Umbilical cord (tissue), 2 donors: Measurements from ENCODE around the gene PARD3. TPM values are rescaled to one million over a fixed set of nuclear protein-coding genes. Genes with fewer than 3 reads are reported as not detected.
"Not testable (repeated sequence)": the region's sequence is repeated elsewhere in the genome, so short reads cannot be mapped to it uniquely, and the experiment has no call there.

Experiments used
- DNase-seq: peaks from one replicate; pipeline ENCODE4 v3.0.0-alpha.2; 2015; ENCODE audit warnings: low spot score
- total RNA-seq: library from RNA; depleted of rRNA; stranded (reverse); fragments of >200 nt; gene quantifications from one replicate; pipeline ENCODE4 v1.2.3, GENCODE V29; 2014; ENCODE audit warnings: low replicate concordance; ENCODE audit not compliant: insufficient read depth

PARD3 gene
- total RNA-seq, 1 donor from 2014 or later, result 27.0 TPM

DNA sequence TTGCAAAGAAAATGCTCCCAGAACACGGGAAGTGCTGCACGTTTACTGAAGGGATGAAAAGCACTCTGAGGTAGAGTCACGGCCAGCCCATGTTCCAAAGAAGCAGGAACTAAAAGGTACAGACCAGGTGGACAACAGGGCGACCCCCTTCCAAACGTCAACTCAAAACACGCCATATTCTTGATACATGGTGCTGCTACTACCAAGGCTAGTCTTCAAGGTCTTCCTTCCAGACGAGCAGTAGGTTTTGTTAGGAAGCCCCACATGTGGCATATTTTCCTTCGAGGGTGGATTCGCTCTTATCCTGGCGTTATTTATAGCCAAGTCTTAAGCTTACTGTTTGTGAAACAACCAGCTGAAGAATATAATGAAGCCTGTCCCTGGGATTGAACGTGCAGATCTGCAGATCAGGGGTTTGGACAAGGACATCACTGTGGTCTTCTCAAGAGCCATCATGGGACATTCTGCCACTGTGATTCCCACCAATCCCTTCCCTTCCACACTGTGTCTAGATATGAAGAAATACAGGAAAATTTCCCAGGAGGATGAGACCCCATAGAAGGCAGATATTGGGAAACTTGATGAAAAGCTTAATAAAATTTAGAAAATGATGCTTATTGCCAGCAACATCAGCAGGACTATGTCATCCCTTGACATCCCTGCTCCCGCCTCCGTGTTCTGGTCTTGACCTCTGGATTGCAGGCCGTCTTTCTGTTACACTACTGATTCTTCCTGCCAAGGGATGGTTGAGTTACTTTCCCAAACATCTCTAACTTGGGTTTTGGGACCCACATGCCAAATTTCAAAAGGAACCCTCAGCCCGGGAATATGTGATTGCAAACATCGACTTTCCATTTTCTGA lies 734.4 kb downstream of the PARD3 start:
- DNase-seq, result no peak

DNA sequence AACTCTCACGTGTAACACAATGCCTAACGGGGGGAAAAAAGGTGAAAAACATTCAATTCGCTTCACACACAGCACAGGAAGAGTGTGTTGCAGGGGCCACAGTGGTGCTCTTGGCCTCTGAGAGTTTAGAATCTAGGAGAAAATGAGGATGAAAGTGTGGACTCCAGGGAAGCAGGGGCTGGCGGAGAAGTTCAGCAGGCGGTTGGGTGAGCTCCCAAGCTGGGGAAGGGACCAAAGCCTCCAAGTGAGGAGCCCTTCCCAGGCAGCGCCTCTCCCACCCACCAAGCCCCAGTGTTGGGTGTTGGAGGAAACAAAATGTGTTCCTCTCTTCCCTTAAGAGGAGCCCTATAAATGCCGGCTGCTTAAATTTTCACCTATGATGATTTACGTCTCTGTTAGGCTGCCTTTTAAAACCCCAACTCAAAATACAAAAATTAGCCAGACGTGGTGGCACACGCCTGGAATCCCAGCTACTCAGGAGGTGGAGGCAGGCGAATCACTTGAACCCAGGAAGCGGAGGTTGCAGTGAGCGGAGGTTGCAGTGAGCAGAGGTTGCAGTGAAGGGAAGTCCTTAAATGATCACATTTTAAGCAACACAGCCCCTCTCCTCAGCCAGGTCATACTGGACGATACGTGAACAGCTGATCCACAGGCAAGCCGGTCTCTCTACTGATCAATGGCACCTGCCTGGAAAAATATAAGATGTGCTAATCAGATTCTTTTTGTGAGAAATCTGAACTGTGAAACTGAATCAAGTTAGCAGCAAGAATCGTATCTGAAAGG lies 735.2 kb downstream of the PARD3 start:
- no peak for DNase-seq

DNA sequence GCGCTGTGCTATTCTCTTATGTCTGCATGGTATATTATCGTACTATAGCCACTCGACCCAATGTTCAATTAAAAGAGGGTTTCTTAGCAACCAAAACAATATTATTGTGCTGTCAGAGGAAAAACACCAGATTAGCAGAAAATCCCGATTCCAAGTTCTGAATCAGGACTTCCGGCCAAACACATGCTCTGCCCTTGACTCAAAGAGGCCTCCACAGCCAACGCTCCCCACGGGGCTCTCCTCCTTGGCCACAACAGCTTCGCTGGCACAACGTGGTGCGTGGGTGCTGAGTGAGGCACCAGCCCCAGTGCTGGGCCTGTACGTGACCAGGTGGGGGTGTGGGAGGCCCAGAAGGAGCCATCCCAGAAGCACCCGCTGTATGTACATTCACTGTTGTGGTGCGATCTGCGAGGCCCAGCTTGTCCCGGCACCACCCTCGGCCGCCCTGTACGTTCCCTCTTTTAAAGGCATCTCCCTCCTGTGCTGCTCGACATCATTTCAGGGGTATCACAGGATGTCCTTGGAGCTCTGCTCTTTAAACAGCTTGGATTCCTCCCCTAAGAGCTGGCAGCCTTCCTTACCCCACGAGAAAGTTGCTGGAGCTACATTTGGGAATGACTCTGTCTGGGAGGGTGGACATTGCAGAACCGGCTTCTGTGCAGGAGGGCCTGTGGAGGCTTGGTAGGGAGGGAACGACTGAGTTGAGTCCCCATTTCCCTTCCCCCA lies 736.2 kb downstream of the PARD3 start:
- peak; percentile 14 for DNase-seq

DNA sequence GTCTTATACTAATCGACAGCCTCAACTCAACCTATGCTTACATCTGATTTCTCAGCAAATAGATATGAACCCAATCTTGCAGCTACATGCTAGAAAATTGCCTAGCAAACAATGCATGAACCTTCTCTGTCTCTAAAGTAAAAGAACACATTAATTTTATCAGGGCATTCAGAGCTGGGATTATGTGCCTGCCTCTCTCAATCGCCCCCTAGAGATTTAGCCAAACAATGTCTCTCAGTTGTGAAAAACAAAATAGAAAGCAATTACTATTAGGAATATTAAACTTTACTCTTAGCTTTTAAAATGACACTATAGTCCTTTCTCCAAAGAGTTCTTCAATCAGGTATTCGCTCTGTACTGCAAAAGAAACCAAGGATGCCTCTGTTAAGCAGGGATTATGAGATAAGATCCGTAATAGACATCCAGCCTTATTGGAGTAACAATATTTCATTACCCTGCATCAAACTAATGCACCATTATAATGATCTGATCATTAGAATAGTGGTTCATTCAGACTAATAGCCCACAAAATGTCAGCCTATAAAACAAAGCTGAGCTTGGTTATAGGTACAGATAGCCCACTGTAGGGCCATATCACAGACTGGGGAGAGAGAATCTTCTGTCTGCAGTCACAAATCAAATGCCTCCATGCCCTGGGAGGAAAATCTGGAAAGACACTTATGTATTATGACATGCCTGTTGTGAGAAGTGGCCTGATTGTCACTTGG lies 736.9 kb downstream of the PARD3 start:
- no peak for DNase-seq

DNA sequence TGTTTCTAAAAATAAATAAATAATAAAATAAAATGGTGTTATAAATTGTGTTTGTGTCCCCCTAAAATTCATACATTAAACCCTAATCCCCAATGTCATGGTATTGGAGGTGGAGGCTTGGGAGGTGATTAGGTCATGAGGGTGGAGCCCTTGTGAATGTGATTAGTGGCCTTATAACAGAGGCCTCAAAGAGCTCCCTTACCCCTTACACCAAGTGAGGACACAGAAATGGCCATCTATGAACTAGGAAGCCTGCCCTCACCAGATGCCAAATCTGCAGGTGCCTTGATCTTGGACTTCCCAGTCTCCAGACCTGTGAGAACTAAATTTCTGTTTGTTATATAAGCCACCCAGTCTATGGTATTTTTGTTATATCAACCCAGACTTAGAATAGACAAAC lies 738.7 kb downstream of the PARD3 start:
- no peak for DNase-seq

DNA sequence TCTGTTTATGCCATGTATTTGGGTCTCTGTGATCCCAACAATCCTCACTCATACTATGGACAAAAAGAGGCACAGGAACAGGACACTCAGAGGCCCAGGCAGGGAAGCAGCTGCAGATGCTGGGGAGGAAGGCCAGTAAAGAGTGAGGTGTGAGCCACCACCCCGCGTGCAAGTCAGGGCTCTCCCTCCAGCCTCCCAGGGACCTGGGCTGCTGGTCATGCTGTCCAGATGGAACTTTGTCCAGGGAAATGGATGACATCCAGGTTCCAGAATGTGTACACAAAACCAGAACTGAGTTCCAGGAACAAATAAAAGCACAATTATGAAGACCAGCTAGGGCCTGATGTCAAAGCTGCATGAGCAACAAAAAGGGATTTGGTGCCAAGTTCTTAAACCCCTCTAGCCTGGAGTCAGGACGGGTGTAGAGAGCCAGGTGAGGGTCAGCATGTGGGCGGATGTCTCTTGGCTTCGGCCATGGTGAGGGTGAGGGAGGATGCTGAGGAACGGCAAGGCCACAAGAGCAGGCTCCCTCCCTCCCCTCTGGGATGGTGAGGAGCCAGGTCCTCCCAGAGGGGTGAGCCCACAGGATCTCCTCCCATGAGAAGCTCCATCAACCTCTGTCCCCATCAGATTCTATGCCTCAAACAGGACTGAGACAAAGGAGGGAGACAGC lies 739.7 kb downstream of the PARD3 start:
- no peak for DNase-seq

DNA sequence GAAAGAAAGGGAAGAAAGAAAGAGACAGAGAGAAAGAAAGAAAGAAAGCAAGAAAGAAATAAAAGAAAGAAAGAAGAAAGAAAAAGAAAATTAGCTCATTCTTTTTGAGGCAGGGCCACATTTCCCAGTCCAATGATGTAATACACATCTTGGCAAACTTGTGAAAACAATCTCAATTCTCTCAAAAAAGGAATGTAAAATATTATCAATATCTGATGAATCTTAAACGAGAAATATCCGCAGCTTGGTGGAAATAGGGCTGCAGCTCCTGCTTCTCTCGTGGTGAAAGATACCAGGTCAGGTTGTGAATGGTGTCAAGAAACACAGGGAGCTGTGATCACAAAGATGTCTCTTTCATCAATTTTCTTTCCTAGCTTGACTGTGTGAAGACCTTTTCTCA lies 741.0 kb downstream of the PARD3 start:
- no peak for DNase-seq

DNA sequence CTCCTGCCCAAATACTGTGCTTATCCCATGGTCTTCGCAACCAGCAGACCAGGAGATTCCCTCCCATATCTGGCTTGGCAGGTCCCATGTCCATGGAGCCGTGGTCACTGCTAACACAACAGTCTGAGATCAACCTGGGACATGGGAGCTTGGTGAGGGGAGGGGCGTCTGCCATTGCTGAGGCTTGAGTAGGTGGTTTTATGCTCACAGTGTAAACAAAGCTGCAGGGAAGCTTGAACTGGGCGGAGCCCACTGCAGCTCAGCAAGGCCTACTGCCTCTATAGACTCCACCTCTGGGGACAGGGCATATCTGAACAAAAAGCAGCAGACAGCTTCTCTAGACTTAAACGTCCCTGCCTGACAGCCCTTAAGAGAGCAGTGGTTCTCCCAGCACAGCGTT lies 747.4 kb downstream of the PARD3 start:
- not testable (repeated sequence) for DNase-seq

DNA sequence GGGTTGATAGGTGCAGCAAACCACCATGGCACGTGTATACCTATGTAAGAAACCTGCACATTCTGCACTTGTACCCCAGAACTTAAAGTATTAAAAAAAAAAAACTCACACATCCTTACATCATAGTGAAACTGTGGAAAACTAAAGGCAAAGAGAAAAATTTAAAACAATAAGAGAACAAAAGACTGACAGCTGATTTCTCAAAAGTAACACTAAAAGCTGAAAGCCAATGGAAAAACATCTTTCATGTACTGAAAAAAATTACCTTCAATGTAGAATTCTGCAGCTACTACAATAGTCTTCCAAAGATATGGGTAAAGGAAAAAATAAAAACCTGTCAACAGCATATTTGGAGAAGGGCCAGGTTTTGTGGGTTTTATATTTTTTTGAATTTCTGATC lies 751.5 kb downstream of the PARD3 start:
- DNase-seq, result no peak

DNA sequence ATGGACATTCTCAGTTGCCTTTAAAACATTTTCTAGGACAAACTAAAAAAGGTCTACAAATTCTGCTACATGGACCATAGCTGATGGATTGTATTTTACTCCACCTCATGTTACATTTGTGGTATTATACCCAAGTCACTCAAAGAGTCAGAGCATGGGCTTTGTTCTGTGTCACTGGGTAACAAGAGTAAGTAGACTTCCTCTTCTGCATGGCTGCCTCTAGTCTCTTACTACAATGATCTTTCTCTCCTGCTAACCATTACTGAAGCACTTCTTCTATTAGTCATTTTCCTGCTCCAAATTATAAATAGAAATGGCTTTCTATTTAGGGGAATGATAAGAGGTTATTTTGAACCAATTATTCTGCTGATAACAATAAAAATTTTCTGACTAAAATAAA lies 753.3 kb downstream of the PARD3 start:
- no peak for DNase-seq
